ENCODE results near the gene SYTL5. TPM values are rescaled to one million over a fixed set of nuclear protein-coding genes. Genes with fewer than 3 reads are reported as not detected.

The SYTL5 gene
- total and polyA plus RNA-seq, 4 experiments from 2014 or later = not detected

DNA sequence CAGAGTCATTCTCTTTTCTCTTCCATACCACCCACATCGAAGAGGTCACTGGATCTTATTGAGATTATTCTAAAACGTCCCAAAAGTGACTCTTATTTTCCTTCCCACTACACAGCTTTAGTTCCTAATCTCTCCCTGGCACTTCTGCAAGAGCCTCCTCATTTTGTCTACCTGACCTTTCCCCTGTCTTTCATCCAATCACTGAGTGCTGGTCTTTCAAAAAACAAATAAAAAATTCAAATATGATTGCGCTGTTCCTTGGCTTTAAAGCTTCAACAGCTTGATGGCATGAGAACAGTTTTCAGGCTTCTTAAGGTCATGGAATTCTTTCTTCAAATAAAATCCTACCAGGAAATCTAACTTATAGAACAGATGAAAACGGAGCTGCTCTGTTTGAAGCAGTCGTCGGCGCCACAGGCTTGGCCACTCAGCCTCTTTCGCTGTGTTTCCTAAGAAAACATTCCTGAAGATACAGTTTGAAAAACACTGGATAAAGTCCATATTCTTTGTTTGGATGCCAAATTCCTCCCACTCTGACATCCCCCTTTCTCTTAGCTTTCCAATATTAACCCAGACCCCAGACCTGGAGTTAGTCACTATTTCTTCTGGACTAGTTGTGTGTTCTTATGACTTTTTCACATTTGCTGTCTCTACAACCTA lies 12.5 kb downstream of the SYTL5 start:
- Histone ChIP-seq H3K9me3 (ENCODE audit: control insufficient read depth in 1 of 2, low read length in 2 of 2) (no peaks in the 10 kb centered on the region), H3K4me1 (ENCODE audit: insufficient read depth, low read length) (no peaks in the 10 kb centered on the region), H3K36me3 (ENCODE audit: insufficient read depth, low read length) (no peaks in the 10 kb centered on the region), H3K27ac (ENCODE audit: low read depth, low read length) (no peak overlapping the region), H3K4me3 (ENCODE audit: low read length in 2 of 2) (no peak overlapping the region), H3K27me3 (ENCODE audit: insufficient read depth, low read length) (no peaks in the 10 kb centered on the region)
- Mint-ChIP-seq H3K27ac (no peak overlapping the region), H3K9me3 (peaks cover 0 to 1% (median 0%) of the 10 kb centered on the region in 8 donors), H3K4me3 (no peak overlapping the region), H3K4me1 (no peaks in the 10 kb centered on the region), H3K27me3 (peaks cover 0 to 2% of the 10 kb centered on the region in 2 donors), H3K36me3 (no peaks in the 10 kb centered on the region)
- intact Hi-C loops (cut with micrococcal nuclease) = no loop called here
- POLR2A ChIA-PET (ENCODE audit: partially characterized antibody) = no interaction called here
- CTCF ChIA-PET (ENCODE audit: partially characterized antibody) = no interaction called here
- no peak for DNase-seq

DNA sequence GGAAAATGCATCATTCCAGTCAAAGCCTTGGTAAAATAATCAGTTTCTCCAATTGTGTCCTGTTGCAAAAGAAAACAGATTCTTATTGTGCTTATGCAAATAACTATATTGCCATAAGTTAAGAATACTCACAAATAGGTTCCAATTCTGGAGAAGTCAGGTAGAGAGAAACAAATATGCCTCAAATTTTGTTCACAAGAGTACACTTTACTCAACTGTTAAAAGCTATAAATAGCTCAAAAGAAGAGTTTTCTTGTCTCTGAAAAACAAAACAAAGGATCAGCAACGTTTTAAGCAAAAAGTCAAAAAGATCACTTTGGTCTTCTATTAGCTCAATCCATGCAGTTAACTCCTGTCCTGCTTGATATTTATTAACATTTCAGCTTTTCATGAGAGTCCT lies 21.9 kb downstream of the SYTL5 start:
- H3K4me3 Mint-ChIP-seq = no peak overlapping the region
- intact Hi-C loops (cut with micrococcal nuclease) = no loop called here
- POLR2A ChIA-PET (ENCODE audit: partially characterized antibody) = no interaction called here

DNA sequence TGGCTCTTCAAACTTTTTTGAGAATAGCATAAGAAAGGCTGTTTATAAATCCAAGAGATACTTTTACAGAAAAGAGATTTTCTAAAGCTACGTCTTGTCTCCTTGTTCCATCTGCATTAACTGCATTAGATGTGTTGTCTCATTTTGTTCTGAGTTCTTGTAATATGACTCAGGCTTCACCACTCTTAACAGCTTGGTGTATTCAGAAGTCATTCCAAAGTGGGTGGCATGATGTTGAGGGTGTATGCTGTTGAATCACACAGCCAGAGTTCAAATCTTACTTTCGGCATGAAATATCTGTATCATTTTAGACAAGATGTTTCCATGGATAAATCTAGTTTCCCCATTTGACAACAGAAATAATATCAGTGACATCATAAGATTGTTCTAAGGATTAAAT lies 30.1 kb downstream of the SYTL5 start:
- Histone ChIP-seq H3K4me3 (ENCODE audit: low read length in 2 of 2) (no peak overlapping the region), H3K9me3 (ENCODE audit: control insufficient read depth in 1 of 2, low read length in 2 of 2) (no peaks in the 10 kb centered on the region), H3K27me3 (ENCODE audit: insufficient read depth, low read length) (no peaks in the 10 kb centered on the region), H3K36me3 (ENCODE audit: insufficient read depth, low read length) (no peaks in the 10 kb centered on the region), H3K27ac (ENCODE audit: low read depth, low read length) (no peak overlapping the region), H3K4me1 (ENCODE audit: insufficient read depth, low read length) (no peaks in the 10 kb centered on the region)
- Mint-ChIP-seq H3K4me3 (no peak overlapping the region), H3K36me3 (no peaks in the 10 kb centered on the region), H3K9me3 (no peaks in the 10 kb centered on the region), H3K4me1 (peaks cover 0 to 9% (median 0%) of the 10 kb centered on the region in 4 donors), H3K27ac (no peak overlapping the region), H3K27me3 (peaks cover 0 to 1% of the 10 kb centered on the region in 2 donors)
- POLR2A ChIA-PET (ENCODE audit: partially characterized antibody) = no interaction called here
- DNase-seq = no peak
- intact Hi-C loops (cut with micrococcal nuclease) = no loop called here
- CTCF ChIA-PET (ENCODE audit: partially characterized antibody) = no interaction called here

More for the DNA sequence above, 21.9 kb downstream of the SYTL5 start:
- DNase-seq = no peak
- Mint-ChIP-seq H3K36me3 (no peaks in the 10 kb centered on the region), H3K27ac (no peak overlapping the region), H3K9me3 (peaks cover 0 to 8% (median 2%) of the 10 kb centered on the region in 8 donors), H3K4me1 (no peaks in the 10 kb centered on the region), H3K27me3 (peaks cover 0 to 2% of the 10 kb centered on the region in 2 donors)
- Histone ChIP-seq H3K36me3 (ENCODE audit: insufficient read depth, low read length) (no peaks in the 10 kb centered on the region), H3K4me3 (ENCODE audit: low read length in 2 of 2) (no peak overlapping the region), H3K27me3 (ENCODE audit: insufficient read depth, low read length) (no peaks in the 10 kb centered on the region), H3K9me3 (ENCODE audit: control insufficient read depth in 1 of 2, low read length in 2 of 2) (no peaks in the 10 kb centered on the region), H3K4me1 (ENCODE audit: insufficient read depth, low read length) (no peaks in the 10 kb centered on the region), H3K27ac (ENCODE audit: low read depth, low read length) (no peak overlapping the region)
- CTCF ChIA-PET (ENCODE audit: partially characterized antibody) = no interaction called here

DNA sequence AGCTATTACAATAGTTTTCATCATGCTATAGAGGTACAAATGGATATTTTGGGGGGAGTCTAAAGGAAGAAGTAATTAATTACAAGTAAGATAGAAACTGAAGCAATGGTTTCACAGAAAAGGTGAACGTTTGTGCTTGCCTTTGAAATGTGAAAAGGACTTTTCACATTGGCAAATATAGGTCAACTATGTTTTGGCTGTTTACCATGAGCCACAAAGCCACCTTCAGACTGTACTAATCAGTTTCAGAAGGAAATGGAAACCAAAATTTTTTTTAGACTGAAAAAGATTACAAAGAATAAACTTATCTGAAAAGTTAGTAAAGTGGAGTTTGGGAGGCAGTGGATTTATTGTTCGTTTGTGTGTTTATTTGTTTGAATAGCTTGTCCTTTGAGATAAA lies 32.1 kb downstream of the SYTL5 start:
- H3K27me3 Mint-ChIP-seq = peaks cover 0 to 1% of the 10 kb centered on the region in 2 donors
- ChIA-PET CTCF (ENCODE audit: partially characterized antibody) (no interaction called here), POLR2A (ENCODE audit: partially characterized antibody) (no interaction called here)
- H3K27me3 ChIP-seq (ENCODE audit: insufficient read depth, low read length) = no peaks in the 10 kb centered on the region
- no peaks in the 10 kb centered on the region for H3K9me3 ChIP-seq (ENCODE audit: control insufficient read depth in 1 of 2, low read length in 2 of 2)
- peaks cover 0 to 9% (median 0%) of the 10 kb centered on the region in 4 donors for H3K4me1 Mint-ChIP-seq
- no peak overlapping the region for H3K4me3 ChIP-seq (ENCODE audit: low read length in 2 of 2)
- H3K36me3 Mint-ChIP-seq = no peaks in the 10 kb centered on the region
- H3K9me3 Mint-ChIP-seq = no peaks in the 10 kb centered on the region
- DNase-seq = peak in 2 of 5 donors; percentile 2 to 19
- intact Hi-C loops (cut with micrococcal nuclease) = no loop called here
- H3K27ac Mint-ChIP-seq = peak overlapping the region in 4 of 7 donors; percentile 15 to 70 (median 26)
- H3K4me3 Mint-ChIP-seq = peak overlapping the region in 3 of 8 donors; percentile 26 to 54 (median 27)
- H3K27ac ChIP-seq (ENCODE audit: low read depth, low read length) = no peak overlapping the region
- H3K4me1 ChIP-seq (ENCODE audit: insufficient read depth, low read length) = no peaks in the 10 kb centered on the region
- H3K36me3 ChIP-seq (ENCODE audit: insufficient read depth, low read length) = no peaks in the 10 kb centered on the region

DNA sequence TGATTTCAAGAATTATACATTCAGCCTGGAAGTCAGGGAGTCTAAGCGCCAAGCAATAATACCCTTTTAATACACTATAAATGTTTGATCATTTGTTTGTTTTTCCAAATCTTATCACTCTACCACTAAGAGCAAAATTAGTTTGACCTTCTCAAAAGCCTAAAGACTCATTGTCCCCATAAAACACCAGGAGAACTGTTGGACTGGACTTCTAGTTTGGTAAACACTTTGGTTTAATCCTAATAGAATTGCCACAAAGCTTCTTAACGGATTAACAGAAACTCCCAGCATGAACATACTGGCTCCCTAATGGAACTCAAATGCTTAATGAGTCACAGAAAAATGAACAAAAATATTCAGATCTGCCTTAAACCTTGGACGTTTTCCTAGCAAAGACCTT lies 34.9 kb downstream of the SYTL5 start:
- DNase-seq = no peak
- ChIA-PET CTCF (ENCODE audit: partially characterized antibody) (no interaction called here), POLR2A (ENCODE audit: partially characterized antibody) (no interaction called here)
- Mint-ChIP-seq H3K27ac (no peak overlapping the region), H3K4me3 (no peak overlapping the region), H3K9me3 (peaks cover 0 to 2% (median 0%) of the 10 kb centered on the region in 8 donors), H3K36me3 (no peaks in the 10 kb centered on the region), H3K27me3 (peaks cover 0 to 3% of the 10 kb centered on the region in 2 donors), H3K4me1 (peaks cover 0 to 9% (median 0%) of the 10 kb centered on the region in 4 donors)
- H3K9me3 ChIP-seq (ENCODE audit: control insufficient read depth in 1 of 2, low read length in 2 of 2) = no peaks in the 10 kb centered on the region
- no peaks in the 10 kb centered on the region for H3K27me3 ChIP-seq (ENCODE audit: insufficient read depth, low read length)
- H3K4me1 ChIP-seq (ENCODE audit: insufficient read depth, low read length) = no peaks in the 10 kb centered on the region
- no peaks in the 10 kb centered on the region for H3K36me3 ChIP-seq (ENCODE audit: insufficient read depth, low read length)
- no peak overlapping the region for H3K27ac ChIP-seq (ENCODE audit: low read depth, low read length)
- intact Hi-C loops (cut with micrococcal nuclease) = no loop called here
- H3K4me3 ChIP-seq (ENCODE audit: low read length in 2 of 2) = no peak overlapping the region

DNA sequence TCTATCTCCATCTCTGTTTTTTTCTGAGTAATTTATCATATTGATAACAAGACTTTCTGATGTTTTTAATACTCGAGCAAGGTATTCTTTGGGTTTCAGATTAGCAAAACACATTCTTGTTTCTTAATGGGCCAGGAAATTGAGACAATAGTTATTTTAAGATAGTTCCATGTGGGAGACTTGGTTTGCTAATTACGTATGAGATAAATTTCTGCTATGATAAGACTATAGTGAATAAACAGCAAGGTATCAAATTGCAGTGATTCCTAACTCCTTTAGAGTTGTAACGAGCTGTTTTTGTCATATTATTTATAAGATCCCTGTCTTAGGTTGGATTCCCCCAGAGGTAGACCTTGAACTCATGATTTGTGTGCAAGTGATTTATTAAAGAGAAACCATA lies 38.3 kb downstream of the SYTL5 start:
- ChIA-PET POLR2A (ENCODE audit: partially characterized antibody) (no interaction called here), CTCF (ENCODE audit: partially characterized antibody) (no interaction called here)
- H3K36me3 Mint-ChIP-seq = no peaks in the 10 kb centered on the region

DNA sequence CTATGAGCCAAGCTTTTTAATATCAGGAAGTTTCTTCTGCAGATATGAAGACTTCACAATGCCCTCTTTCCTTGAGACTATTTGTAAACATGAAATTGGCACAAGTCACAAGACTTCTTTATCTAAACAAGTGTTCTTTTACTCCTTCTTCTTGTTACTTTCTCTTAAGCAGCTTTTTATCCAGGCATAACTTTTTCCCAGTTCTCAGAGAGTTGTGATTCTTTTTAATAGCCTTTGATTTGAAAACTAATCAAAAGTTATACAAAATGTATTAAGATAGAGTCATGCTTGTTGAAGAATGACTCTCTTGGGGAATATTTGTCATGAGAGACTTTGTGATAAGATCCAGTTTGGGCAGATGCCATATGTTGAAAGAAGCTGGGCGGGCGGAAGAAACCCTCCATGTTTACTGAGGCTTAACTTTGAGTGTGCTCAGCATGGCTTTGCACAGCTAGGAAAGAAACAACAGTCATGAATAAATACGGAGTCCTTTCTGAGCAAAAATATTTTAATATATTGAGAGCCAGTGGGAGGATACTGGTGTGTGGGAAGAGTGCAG lies 39.3 kb downstream of the SYTL5 start:
- Mint-ChIP-seq H3K9me3 (peaks cover 0 to 6% (median 0%) of the 10 kb centered on the region in 8 donors), H3K4me3 (no peak overlapping the region), H3K27me3 (peaks cover 0 to 3% of the 10 kb centered on the region in 2 donors), H3K27ac (no peak overlapping the region), H3K36me3 (no peaks in the 10 kb centered on the region), H3K4me1 (no peaks in the 10 kb centered on the region)
- no peaks in the 10 kb centered on the region for H3K36me3 ChIP-seq (ENCODE audit: insufficient read depth, low read length)
- ChIA-PET POLR2A (ENCODE audit: partially characterized antibody) (no interaction called here), CTCF (ENCODE audit: partially characterized antibody) (no interaction called here)
- H3K9me3 ChIP-seq (ENCODE audit: control insufficient read depth in 1 of 2, low read length in 2 of 2) = no peaks in the 10 kb centered on the region
- no peak overlapping the region for H3K27ac ChIP-seq (ENCODE audit: low read depth, low read length)
- DNase-seq = no peak
- H3K4me1 ChIP-seq (ENCODE audit: insufficient read depth, low read length) = no peaks in the 10 kb centered on the region
- no peak overlapping the region for H3K4me3 ChIP-seq (ENCODE audit: low read length in 2 of 2)
- intact Hi-C loops (cut with micrococcal nuclease) = no loop called here
- H3K27me3 ChIP-seq (ENCODE audit: insufficient read depth, low read length) = no peaks in the 10 kb centered on the region

More for the DNA sequence above, 38.3 kb downstream of the SYTL5 start:
- no peak overlapping the region for H3K27ac Mint-ChIP-seq
- no peak for DNase-seq
- intact Hi-C loops (cut with micrococcal nuclease) = no loop called here
- H3K4me3 Mint-ChIP-seq = no peak overlapping the region
- H3K4me1 Mint-ChIP-seq = no peaks in the 10 kb centered on the region
- H3K27me3 Mint-ChIP-seq = peaks cover 0 to 3% of the 10 kb centered on the region in 2 donors
- no peak overlapping the region for H3K4me3 ChIP-seq (ENCODE audit: low read length in 2 of 2)
- H3K4me1 ChIP-seq (ENCODE audit: insufficient read depth, low read length) = no peaks in the 10 kb centered on the region
- H3K27me3 ChIP-seq (ENCODE audit: insufficient read depth, low read length) = no peaks in the 10 kb centered on the region
- H3K9me3 ChIP-seq (ENCODE audit: control insufficient read depth in 1 of 2, low read length in 2 of 2) = no peaks in the 10 kb centered on the region
- no peaks in the 10 kb centered on the region for H3K36me3 ChIP-seq (ENCODE audit: insufficient read depth, low read length)
- peaks cover 0 to 6% (median 0%) of the 10 kb centered on the region in 8 donors for H3K9me3 Mint-ChIP-seq
- no peak overlapping the region for H3K27ac ChIP-seq (ENCODE audit: low read depth, low read length)

All from CD4-positive, alpha-beta memory T cell (primary cell).